PC-9 (cell line): ENCODE results near the gene DYNLL2.

Experiments
- EZH2 ChIP-seq: fragments of 200-600 bp; sonication (generic); IDR thresholded peaks from 2 replicates; pipeline ENCODE4 v1.8.0; 2017; ENCODE audit warnings: antibody characterized with exemption, low read depth
- TF ChIP-seq, protein P1 (sequence below): fragments of 200-600 bp; sonication (generic); conservative IDR thresholded peaks from 2 replicates; pipeline ENCODE4 v1.6.1; 2017; ENCODE audit warnings: mixed run types, antibody characterized with exemption, mild to moderate bottlenecking, moderate library complexity

DNA sequence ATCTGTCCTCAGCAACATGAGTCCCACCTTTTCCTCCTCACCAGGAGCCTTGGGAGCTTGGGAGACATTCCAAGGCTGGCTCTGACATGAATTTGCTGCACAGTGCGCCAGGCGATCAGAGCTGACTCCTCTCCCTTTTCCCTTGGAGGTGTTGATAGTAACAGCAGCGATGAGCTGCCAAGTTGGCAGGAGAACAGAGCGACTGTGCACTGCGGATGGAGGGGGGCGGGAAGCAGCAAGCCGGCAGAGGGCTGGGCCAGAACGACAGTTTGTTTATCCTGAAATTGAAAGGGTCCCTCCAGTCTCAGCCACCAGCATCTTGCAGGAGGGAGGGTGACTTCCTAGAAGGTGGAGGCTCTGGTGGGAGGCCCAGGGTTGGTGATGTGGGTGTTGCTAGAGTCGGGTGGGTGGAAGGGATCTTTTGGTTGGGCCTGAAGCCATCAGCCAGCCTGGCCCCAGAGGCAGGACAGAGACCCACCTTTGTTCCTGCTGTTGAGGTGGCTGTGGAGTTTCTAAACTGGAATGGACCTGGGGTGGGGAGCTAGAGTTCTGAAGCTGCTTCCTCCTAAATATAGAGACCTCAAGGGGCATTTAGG lies 22.5 kb upstream of the DYNLL2 start:
- no peak for TF ChIP-seq EZH2
- TF ChIP-seq, protein P1, sequence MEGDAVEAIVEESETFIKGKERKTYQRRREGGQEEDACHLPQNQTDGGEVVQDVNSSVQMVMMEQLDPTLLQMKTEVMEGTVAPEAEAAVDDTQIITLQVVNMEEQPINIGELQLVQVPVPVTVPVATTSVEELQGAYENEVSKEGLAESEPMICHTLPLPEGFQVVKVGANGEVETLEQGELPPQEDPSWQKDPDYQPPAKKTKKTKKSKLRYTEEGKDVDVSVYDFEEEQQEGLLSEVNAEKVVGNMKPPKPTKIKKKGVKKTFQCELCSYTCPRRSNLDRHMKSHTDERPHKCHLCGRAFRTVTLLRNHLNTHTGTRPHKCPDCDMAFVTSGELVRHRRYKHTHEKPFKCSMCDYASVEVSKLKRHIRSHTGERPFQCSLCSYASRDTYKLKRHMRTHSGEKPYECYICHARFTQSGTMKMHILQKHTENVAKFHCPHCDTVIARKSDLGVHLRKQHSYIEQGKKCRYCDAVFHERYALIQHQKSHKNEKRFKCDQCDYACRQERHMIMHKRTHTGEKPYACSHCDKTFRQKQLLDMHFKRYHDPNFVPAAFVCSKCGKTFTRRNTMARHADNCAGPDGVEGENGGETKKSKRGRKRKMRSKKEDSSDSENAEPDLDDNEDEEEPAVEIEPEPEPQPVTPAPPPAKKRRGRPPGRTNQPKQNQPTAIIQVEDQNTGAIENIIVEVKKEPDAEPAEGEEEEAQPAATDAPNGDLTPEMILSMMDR = no peak
